Measurements from ENCODE around the gene GRAMD1B.

GRCh38 chr11:123429913-123430720, at the start of gene GRAMD1B:
- TF ChIP-seq CTCF (IDR thresholded peaks at IDR 0.05), result no peak
- TF ChIP-seq POLR2A (IDR thresholded peaks at IDR 0.05), result no peak

Measured in breast epithelium (tissue), 3 donors.